SK-N-MC (cell line): Measurements from ENCODE around the gene B3GALNT2.

Experiments
- DNase-seq: peaks from one replicate; pipeline ENCODE4 v3.0.0-alpha.2; 2011; ENCODE audit warnings: low read depth, low spot score
- H3K27ac ChIP-seq: fragments of 200-600 bp; sonication (generic); 2 replicates; pipeline ENCODE4 v1.5.1; 2016; ENCODE audit warnings: mixed run types
- H3K36me3 ChIP-seq: fragments of 200-600 bp; sonication (generic); 2 replicates; pipeline ENCODE4 v1.6.1; 2017; ENCODE audit warnings: antibody characterized with exemption, low read length, mixed read lengths; ENCODE audit not compliant: insufficient read depth
- H3K4me3 ChIP-seq: fragments of 200-600 bp; sonication (generic); 2 replicates; pipeline ENCODE4 v1.5.1; 2016
- H3K9ac ChIP-seq: fragments of 200-600 bp; sonication (generic); 2 replicates; pipeline ENCODE4 v1.8.0; 2017; ENCODE audit warnings: mixed run types, mixed read lengths; ENCODE audit not compliant: insufficient read length
- H3K9me3 ChIP-seq: fragments of 200-600 bp; sonication (generic); 2 replicates; pipeline ENCODE4 v1.6.1; 2017; ENCODE audit warnings: low read depth, mild to moderate bottlenecking, antibody characterized with exemption, low read length, moderate library complexity, mixed read lengths
- EZH2 ChIP-seq: fragments of 200-600 bp; sonication (generic); IDR thresholded peaks from one replicate; pipeline ENCODE4 v1.6.1; 2017; ENCODE audit warnings: antibody characterized with exemption
- FOXP2 ChIP-seq: optimal IDR thresholded peaks from 2 replicates; pipeline ENCODE3; 2011; ENCODE audit warnings: mild to moderate bottlenecking, moderate library complexity; ENCODE audit not compliant: insufficient read depth; ENCODE audit errors: extremely low read length, control extremely low read depth
- POLR2AphosphoS5 ChIP-seq: IDR thresholded peaks from 2 replicates; pipeline ENCODE4 v1.6.1; 2012; ENCODE audit warnings: mild to moderate bottlenecking, low read depth, low read length, borderline replicate concordance

Gene B3GALNT2

GRCh38 chr1:235426143-235426542 lies 78.1 kb downstream of the B3GALNT2 start:
- Histone ChIP-seq H3K36me3 (no peaks in the 10 kb centered on the region), H3K4me3 (no peak overlapping the region), H3K27ac (no peak overlapping the region), H3K9ac (no peak overlapping the region), H3K9me3 (no peaks in the 10 kb centered on the region)
- DNase-seq, result no peak
- no peak for TF ChIP-seq EZH2
- TF ChIP-seq POLR2AphosphoS5, result no peak
- TF ChIP-seq FOXP2, result no peak

- Histone ChIP-seq H3K4me3 (no peak overlapping the region), H3K36me3 (no peaks in the 10 kb centered on the region), H3K9ac (no peak overlapping the region), H3K27ac (no peak overlapping the region), H3K9me3 (no peaks in the 10 kb centered on the region)
- DNase-seq, result no peak
- TF ChIP-seq FOXP2 (no peak), POLR2AphosphoS5 (no peak), EZH2 (no peak)
Measured at GRCh38 chr1:235425357-235425756, 78.9 kb downstream of the B3GALNT2 start.

- no peak for TF ChIP-seq POLR2AphosphoS5
- TF ChIP-seq FOXP2, result no peak
- TF ChIP-seq EZH2, result no peak
- H3K36me3 ChIP-seq, result 0 out of 2 replicates have a peak, but pooled peaks cover 4% of the 10 kb centered on the region
- no peak for DNase-seq
- no peak overlapping the region for H3K4me3 ChIP-seq
- no peaks in the 10 kb centered on the region for H3K9me3 ChIP-seq
- H3K9ac ChIP-seq, result no peak overlapping the region
- H3K27ac ChIP-seq, result no peak overlapping the region
Measured at GRCh38 chr1:235424092-235424491, 80.2 kb downstream of the B3GALNT2 start.

- TF ChIP-seq EZH2 (no peak), FOXP2 (no peak), POLR2AphosphoS5 (no peak)
- H3K27ac ChIP-seq, result no peak overlapping the region
- H3K9me3 ChIP-seq, result no peaks in the 10 kb centered on the region
- H3K36me3 ChIP-seq, result 0 out of 2 replicates have a peak, but pooled peaks cover 6% of the 10 kb centered on the region
- no peak overlapping the region for H3K9ac ChIP-seq
- no peak overlapping the region for H3K4me3 ChIP-seq
- no peak for DNase-seq
Measured at GRCh38 chr1:235423214-235423652, 81.0 kb downstream of the B3GALNT2 start.

- 0 out of 2 replicates have a peak, but pooled peaks cover 7% of the 10 kb centered on the region for H3K36me3 ChIP-seq
- H3K27ac ChIP-seq, result no peak overlapping the region
- no peak overlapping the region for H3K9ac ChIP-seq
- H3K9me3 ChIP-seq, result no peaks in the 10 kb centered on the region
- no peak for DNase-seq
- TF ChIP-seq EZH2, result no peak
- TF ChIP-seq POLR2AphosphoS5, result no peak
- no peak for TF ChIP-seq FOXP2
- no peak overlapping the region for H3K4me3 ChIP-seq
Measured at GRCh38 chr1:235421751-235422150, 82.5 kb downstream of the B3GALNT2 start.

- Histone ChIP-seq H3K36me3 (peaks cover 10% of the 10 kb centered on the region; the same call in 1 of the 2 replicates), H3K27ac (no peak overlapping the region), H3K4me3 (no peak overlapping the region), H3K9ac (no peak overlapping the region), H3K9me3 (no peaks in the 10 kb centered on the region)
- TF ChIP-seq FOXP2, result no peak
- TF ChIP-seq POLR2AphosphoS5, result no peak
- TF ChIP-seq EZH2, result no peak
- peak; percentile 66 for DNase-seq
Measured at GRCh38 chr1:235417086-235417697, 87.1 kb downstream of the B3GALNT2 start.

GRCh38 chr1:235416662-235417049 lies 87.6 kb downstream of the B3GALNT2 start:
- H3K4me3 ChIP-seq, result no peak overlapping the region
- H3K9me3 ChIP-seq, result no peaks in the 10 kb centered on the region
- H3K27ac ChIP-seq, result no peak overlapping the region
- TF ChIP-seq EZH2, result no peak
- no peak for TF ChIP-seq FOXP2
- TF ChIP-seq POLR2AphosphoS5, result no peak
- no peak for DNase-seq
- peaks cover 10% of the 10 kb centered on the region; the same call in 1 of the 2 replicates for H3K36me3 ChIP-seq
- H3K9ac ChIP-seq, result no peak overlapping the region

GRCh38 chr1:235415008-235415904 lies 89.0 kb downstream of the B3GALNT2 start:
- TF ChIP-seq EZH2 (no peak), POLR2AphosphoS5 (no peak), FOXP2 (no peak)
- no peak overlapping the region for H3K4me3 ChIP-seq
- H3K9me3 ChIP-seq, result no peaks in the 10 kb centered on the region
- peaks cover 10% of the 10 kb centered on the region; the same call in 1 of the 2 replicates for H3K36me3 ChIP-seq
- no peak overlapping the region for H3K27ac ChIP-seq
- DNase-seq, result no peak
- H3K9ac ChIP-seq, result no peak overlapping the region
